NCI-H524 treated with DMSO at 0.1 percent for 48 hours (cell line): ENCODE measurements around the gene OR6Q1.

Source experiments
- DNase-seq: peaks from one replicate; lab custom pipeline; 2025; lab: John Stamatoyannopoulos, UW

The OR6Q1 gene

DNA sequence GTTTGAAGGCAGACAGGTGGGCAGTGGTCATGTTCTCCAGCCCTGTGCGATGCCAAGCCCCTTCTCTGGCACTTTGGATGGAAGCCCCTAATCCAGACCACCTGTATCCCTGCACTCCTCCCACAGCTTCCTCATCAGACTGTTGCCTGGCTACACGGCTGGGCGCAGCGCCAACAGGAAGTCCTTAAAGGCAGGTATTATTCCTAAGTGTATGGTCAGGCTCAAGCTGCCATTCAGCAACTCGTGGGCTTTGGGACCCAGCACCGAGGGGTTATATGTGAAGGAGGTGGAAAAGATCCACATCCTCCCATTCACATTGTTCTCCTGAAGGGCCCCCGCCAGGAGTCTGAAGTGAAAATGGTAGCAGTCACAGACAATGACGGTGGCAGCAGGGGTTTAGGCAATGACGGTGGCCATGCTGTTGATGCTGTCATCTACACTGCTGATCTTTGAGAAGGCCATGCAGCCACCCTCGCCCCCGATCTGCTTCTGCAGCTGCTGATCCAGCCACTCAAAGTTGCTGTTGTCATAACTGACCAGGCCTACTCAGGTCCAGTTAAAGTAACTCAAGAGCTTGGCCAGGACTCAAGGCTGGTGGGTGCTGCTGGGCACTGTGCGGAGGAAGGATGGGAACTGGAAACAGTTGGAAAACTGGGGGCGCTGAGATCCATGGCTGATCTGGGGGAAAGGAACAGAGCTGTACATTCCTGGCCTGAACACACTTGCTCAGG is 27.7 kb downstream of the OR6Q1 start:
- no peak for DNase-seq

GRCh38 chr11:58059007-58059350 is 28.2 kb downstream of the OR6Q1 start:
- no peak for DNase-seq

DNA sequence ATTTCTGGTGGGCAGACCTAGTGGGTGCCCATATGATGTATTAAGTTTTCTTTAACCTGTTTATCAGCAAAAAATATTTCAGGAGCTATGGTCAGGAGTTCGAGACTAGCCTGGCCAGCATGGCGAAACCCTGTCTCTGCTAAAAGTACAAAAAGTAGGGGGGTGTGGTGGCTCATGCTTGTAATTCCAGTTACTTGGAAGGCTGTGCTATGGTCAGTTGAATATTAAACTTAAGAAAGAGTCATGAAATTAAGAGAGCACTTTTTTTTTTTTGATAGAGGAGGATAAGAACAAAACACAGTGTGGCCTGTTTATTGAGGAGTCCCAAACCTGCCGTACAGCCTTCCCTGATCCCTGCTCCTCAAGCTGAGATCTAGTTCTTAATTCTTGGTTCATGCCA is 29.8 kb downstream of the OR6Q1 start:
- DNase-seq = no peak

DNA sequence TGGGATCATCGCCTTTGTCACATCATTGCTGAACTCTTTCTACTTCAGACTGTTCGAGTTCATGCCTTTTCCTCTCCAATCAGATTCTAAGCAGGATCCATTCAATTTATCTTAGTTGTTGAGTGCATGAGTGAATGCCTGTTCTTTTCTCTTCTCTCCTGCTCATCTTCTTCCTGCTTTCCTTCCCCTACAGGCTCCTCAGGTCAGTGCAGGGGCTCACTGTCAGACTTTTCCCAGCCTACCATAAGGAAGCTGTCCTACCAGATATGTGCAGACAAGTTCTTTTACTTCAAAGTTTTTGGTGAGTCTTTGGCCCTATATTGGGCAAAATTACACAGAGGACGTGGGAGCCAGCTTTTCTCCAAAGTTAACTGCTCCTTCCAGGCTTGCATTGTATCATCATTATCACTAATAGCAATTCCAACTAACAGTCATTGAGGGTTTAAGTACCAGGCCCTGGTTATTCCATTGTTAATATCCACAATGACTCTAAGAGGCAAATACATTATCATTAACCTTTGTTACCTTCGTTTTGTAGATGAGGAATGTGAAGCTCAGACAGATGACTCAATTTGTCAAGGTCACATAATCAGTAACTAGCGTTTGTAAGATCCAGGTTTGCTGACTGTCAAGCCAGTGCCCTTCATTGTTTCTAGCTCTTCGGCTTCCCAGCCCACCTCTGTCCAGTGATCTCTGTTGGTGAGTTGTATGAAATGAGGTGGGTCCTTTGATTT is 30.4 kb downstream of the OR6Q1 start:
- DNase-seq = no peak

GRCh38 chr11:58061813-58062212 is 31.1 kb downstream of the OR6Q1 start:
- no peak for DNase-seq

- DNase-seq = no peak
Measured at GRCh38 chr11:58067685-58068084, 36.9 kb downstream of the OR6Q1 start.

GRCh38 chr11:58068655-58069054 is 37.9 kb downstream of the OR6Q1 start:
- DNase-seq = no peak

DNA sequence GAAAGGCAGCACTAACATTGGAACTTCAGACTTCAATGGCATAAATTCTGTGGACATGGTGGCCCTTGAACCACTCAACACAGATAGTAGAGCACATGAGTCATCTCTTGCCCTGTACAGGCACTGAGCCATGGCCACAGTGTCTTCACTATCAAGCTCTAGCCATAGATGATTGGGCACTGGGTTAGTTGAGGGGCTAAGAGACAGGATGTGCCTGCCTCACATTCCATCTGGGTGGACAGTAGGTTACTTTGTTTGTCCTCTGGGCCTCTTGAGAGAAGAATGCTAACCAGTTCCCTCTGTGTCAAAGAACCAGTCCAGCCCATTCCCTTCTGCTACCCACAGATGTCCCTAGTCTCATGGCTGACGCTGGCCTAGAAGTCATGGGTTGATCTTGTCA is 39.8 kb downstream of the OR6Q1 start:
- DNase-seq = no peak

DNA sequence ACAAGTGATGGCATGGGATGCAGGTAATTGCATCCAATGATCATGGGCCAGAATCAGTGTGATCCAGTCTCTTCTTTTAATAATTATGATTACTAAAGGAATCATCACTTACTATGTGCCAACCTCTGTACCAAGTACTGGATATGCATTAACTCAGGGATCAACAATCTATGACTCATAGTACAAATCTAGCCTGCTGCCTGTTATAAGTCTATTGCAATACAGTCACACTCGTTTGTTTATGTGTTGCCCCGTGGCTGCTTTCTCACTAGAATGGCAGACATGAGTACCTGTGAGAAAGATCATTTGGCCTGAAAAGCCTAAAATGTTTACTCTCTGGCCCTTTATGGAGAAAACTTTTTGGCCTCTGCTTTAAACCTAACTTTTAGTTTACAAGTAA is 45.0 kb downstream of the OR6Q1 start:
- DNase-seq = no peak
